ENCODE data around the gene TWNK. TPM values are rescaled to one million over a fixed set of nuclear protein-coding genes. Genes with fewer than 3 reads are reported as not detected.

TWNK gene
- total RNA-seq, 1 donor from 2014 or later: 14.7 TPM

GRCh38 chr10:100948916-100949315, 38.4 kb upstream of the TWNK start:
- H3K27me3 ChIP-seq (ENCODE audit: control insufficient read depth, insufficient read depth, low read length): no peaks in the 10 kb centered on the region
- no peak for DNase-seq (ENCODE audit: low read depth)
- no peak for TF ChIP-seq CTCF (IDR thresholded peaks at IDR 0.05; ENCODE audit: insufficient read depth, low read length, severe bottlenecking)
- no peak for FAIRE-seq
- H3K4me3 ChIP-seq (ENCODE audit: low read depth, low read length): no peak overlapping the region
- H3K36me3 ChIP-seq (ENCODE audit: control insufficient read depth, insufficient read depth, low read length): peaks cover 8% of the 10 kb centered on the region

- DNase-seq (ENCODE audit: low read depth) (no peak), FAIRE-seq (no peak)
- Histone ChIP-seq H3K4me3 (ENCODE audit: low read depth, low read length) (no peak overlapping the region), H3K27me3 (ENCODE audit: control insufficient read depth, insufficient read depth, low read length) (no peaks in the 10 kb centered on the region), H3K36me3 (ENCODE audit: control insufficient read depth, insufficient read depth, low read length) (peaks cover 2% of the 10 kb centered on the region)
- no peak for TF ChIP-seq CTCF (IDR thresholded peaks at IDR 0.05; ENCODE audit: insufficient read depth, low read length, severe bottlenecking)
These were observed 27.1 kb upstream of the TWNK start for GRCh38 chr10:100960251-100960650.

- Histone ChIP-seq H3K36me3 (ENCODE audit: control insufficient read depth, insufficient read depth, low read length) (peaks cover 1% of the 10 kb centered on the region), H3K27me3 (ENCODE audit: control insufficient read depth, insufficient read depth, low read length) (no peaks in the 10 kb centered on the region), H3K4me3 (ENCODE audit: low read depth, low read length) (no peak overlapping the region)
- DNase-seq (ENCODE audit: low read depth) (no peak), FAIRE-seq (no peak)
- TF ChIP-seq CTCF (IDR thresholded peaks at IDR 0.05; ENCODE audit: insufficient read depth, low read length, severe bottlenecking): no peak
These were observed 24.8 kb upstream of the TWNK start for GRCh38 chr10:100962351-100963080.

- no peak for FAIRE-seq
- no peaks in the 10 kb centered on the region for H3K27me3 ChIP-seq (ENCODE audit: control insufficient read depth, insufficient read depth, low read length)
- H3K4me3 ChIP-seq (ENCODE audit: low read depth, low read length): no peak overlapping the region
- H3K36me3 ChIP-seq (ENCODE audit: control insufficient read depth, insufficient read depth, low read length): peaks cover 1% of the 10 kb centered on the region
- TF ChIP-seq CTCF (IDR thresholded peaks at IDR 0.05; ENCODE audit: insufficient read depth, low read length, severe bottlenecking): no peak
- no peak for DNase-seq (ENCODE audit: low read depth)
These were observed 23.5 kb upstream of the TWNK start for GRCh38 chr10:100963826-100964225.

GRCh38 chr10:100965820-100966219, 21.5 kb upstream of the TWNK start:
- DNase-seq (ENCODE audit: low read depth): no peak

More at GRCh38 chr10:100965820-100966219, 21.5 kb upstream of the TWNK start:
- no peaks in the 10 kb centered on the region for H3K27me3 ChIP-seq (ENCODE audit: control insufficient read depth, insufficient read depth, low read length)
- H3K4me3 ChIP-seq (ENCODE audit: low read depth, low read length): no peak overlapping the region
- peaks cover 1% of the 10 kb centered on the region for H3K36me3 ChIP-seq (ENCODE audit: control insufficient read depth, insufficient read depth, low read length)
- no peak for FAIRE-seq
- TF ChIP-seq CTCF (IDR thresholded peaks at IDR 0.05; ENCODE audit: insufficient read depth, low read length, severe bottlenecking): no peak
